GM12801 (cell line): Measurements from ENCODE around the gene AOAH.

ENCODE experiments used
- CTCF ChIP-seq: IDR thresholded peaks from one replicate; pipeline ENCODE4 v1.5.1; 2011; ENCODE audit warnings: control low read depth; ENCODE audit not compliant: insufficient read length; ENCODE audit errors: extremely low read depth

The AOAH gene

GRCh38 chr7:36598054-36598674 is 126.1 kb downstream of the AOAH start:
- TF ChIP-seq CTCF: no peak

GRCh38 chr7:36597090-36597773 is 127.1 kb downstream of the AOAH start:
- TF ChIP-seq CTCF: no peak

- no peak for TF ChIP-seq CTCF
Measured at GRCh38 chr7:36594445-36594844, 129.8 kb downstream of the AOAH start.

GRCh38 chr7:36591636-36592035 is 132.7 kb downstream of the AOAH start:
- no peak for TF ChIP-seq CTCF

- no peak for TF ChIP-seq CTCF
Measured at GRCh38 chr7:36589391-36589790, 134.9 kb downstream of the AOAH start.

- no peak for TF ChIP-seq CTCF
Measured at GRCh38 chr7:36583318-36583717, 141.0 kb downstream of the AOAH start.

GRCh38 chr7:36575832-36576231 is 148.5 kb downstream of the AOAH start:
- TF ChIP-seq CTCF: no peak
